Heart left ventricle (tissue), 16 donors: Measurements from ENCODE around the gene RFX4. TPM values are rescaled to one million over a fixed set of nuclear protein-coding genes. Genes with fewer than 3 reads are reported as not detected.

ENCODE experiments used
- ATAC-seq, 4 donors: fragments of 200-7000 bp; cut with Tn5 transposase; one replicate each; pipeline ENCODE4 v1.9.1; 2020 to 2022; ENCODE audit warnings: moderate library complexity in 4 of 4, mild to moderate bottlenecking in 3 of 4, moderate number of reproducible peaks in 1 of 4
- DNase-seq, 5 donors: peaks; one replicate each; pipeline ENCODE4 v3.0.0-alpha.2; 2020
- H3K27ac ChIP-seq, 12 donors: fragments of 200-600 bp; sonication (generic) in 4 of 12; one replicate each; pipeline versions ENCODE4 v1.5.0 to v1.8.0; 2016 to 2022; ENCODE audit warnings: mild to moderate bottlenecking in 2 of 12
- H3K27me3 ChIP-seq, 9 donors: fragments of 200-600 bp; sonication (generic) in 2 of 9; one replicate each; pipeline versions ENCODE4 v1.5.1 to v1.8.0; 2016 to 2022; ENCODE audit warnings: mild to moderate bottlenecking in 3 of 9
- H3K36me3 ChIP-seq, 9 donors: fragments of 200-600 bp; sonication (generic) in 2 of 9; one replicate each; pipeline versions ENCODE4 v1.5.0 to v1.8.0; 2018 to 2022; ENCODE audit warnings: mild to moderate bottlenecking in 2 of 9
- H3K4me1 ChIP-seq, 12 donors: fragments of 200-600 bp; sonication (generic) in 4 of 12; one replicate each; pipeline versions ENCODE4 v1.5.0 to v1.8.0; 2016 to 2022; ENCODE audit warnings: mild to moderate bottlenecking in 3 of 12
- H3K4me3 ChIP-seq, 12 donors: fragments of 200-600 bp; sonication (generic) in 4 of 12; one replicate each; pipeline versions ENCODE4 v1.5.0 to v1.8.0; 2017 to 2022; ENCODE audit warnings: mild to moderate bottlenecking in 9 of 12, moderate library complexity in 4 of 12
- H3K9me3 ChIP-seq, 12 donors: fragments of 200-600 bp; sonication (generic) in 4 of 12; one replicate each; pipeline versions ENCODE4 v1.5.0 to v1.8.0; 2016 to 2022; ENCODE audit warnings: mild to moderate bottlenecking in 1 of 12
- POLR2A ChIP-seq, 2 donors: fragments of 450-650 bp; IDR thresholded peaks; one replicate each; pipeline ENCODE4 v1.6.1; 2017; ENCODE audit warnings: antibody characterized with exemption in 2 of 2, mild to moderate bottlenecking in 2 of 2, moderate library complexity in 2 of 2
- WGBS, 4 donors: extraction: QIAGEN DNeasy Blood & Tissue Kit in 2 of 4; methylation state at CpG; one replicate each; pipeline versions ENCODE4 v1.1.5 to v1.1.7; 2013 to 2018; 5-methylcytosine and 5-hydroxymethylcytosine counted together
- intact Hi-C, 10 donors: fragments of 100-400 bp; cut with DNase I; formaldehyde crosslinking; loops; one replicate each; pipeline versions ENCODE4 v1.11.1 to v1.14.2; 2022
- polyA plus RNA-seq, 2 donors: library from polyadenylated mRNA; stranded (reverse); fragments of 200-250 nt; gene quantifications; one replicate each; pipeline ENCODE4 v1.2.3, GENCODE V29; 2013
- total RNA-seq, 9 donors: library from RNA; depleted of rRNA in 2 of 9; stranded (reverse); fragments of >200 nt in 2 of 9; fragmentation: NEBNext Ultra II Directional in 3 of 9; extraction: Animal tissue kit (Norgen Biotek cat#: 25700) in 3 of 9; gene quantifications; one replicate each; pipeline versions ENCODE4 v1.1.0 to v1.2.4, GENCODE V29; 2016 to 2023
- TF ChIP-seq, protein P1 (sequence below), 12 donors: fragments of 200-600 bp; sonication (generic) in 4 of 12; IDR thresholded peaks; one replicate each; pipeline versions ENCODE4 v1.5.0 to v1.8.0; 2018 to 2022; ENCODE audit warnings: antibody characterized with exemption in 12 of 12, mild to moderate bottlenecking in 5 of 12
- donor health status: ischemic (EF 13 %, LVEDD 7.1; RV severe dilation, severe dysfunction).
- donor health status: healthy with polysubstance abuse.
- donor health status: DM: no; HTN: yes; CAD: no.
- donor health status: DM: no; HTN: no; CAD: no.
- donor health status: ischemic (EF 25% LVEDD 6.9; RV normal size, moderate dysfunction).
- donor health status: ischemic (EF 25% LVEDD 5.7; RV mildly dilated, moderate dysfunction).
- donor health status: healthy.
- donor health status: DM: yes; HTN: yes; CAD: no.
- donor health status: ischemic (EF 35%, LVEDD 5.7; RV mildly dilated, moderate dysfunction).
- donor health status: nonischemic (EF 11% LVEDD 7.7; RV severe dilation, severe dysfunction).
- donor health status: DM: yes; HTN: yes; CAD: no.
- donor health status: PGD.
- donor health status: ischemic (EF 29% LVEDD 5.4; RV normal size, mild dysfunction).
- donor health status: nonischemic (EF 23%, LVEDD 6.1; RV moderate dilation, normal function).

The RFX4 gene
- total and polyA plus RNA-seq, 11 donors, result 0.09 TPM; not detected in 9

DNA sequence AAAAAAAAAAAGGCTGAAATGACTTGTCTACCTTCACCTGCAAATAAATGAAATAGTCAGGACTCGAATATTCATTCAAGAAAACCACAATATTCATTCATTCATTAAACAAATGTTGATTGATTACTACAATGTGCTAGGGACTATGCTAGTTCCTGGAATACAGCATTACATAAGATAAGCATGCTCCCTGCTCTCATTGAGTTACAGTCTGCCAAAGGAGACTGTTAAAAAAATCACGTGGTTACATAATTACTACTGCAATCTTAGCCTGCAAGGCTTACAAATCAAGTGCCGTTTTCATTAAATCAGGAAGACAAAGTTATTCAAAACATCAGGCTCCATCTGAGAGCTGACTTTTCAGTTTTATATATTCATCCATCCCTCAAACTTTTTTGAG, 121.3 kb downstream of the RFX4 start:
- Histone ChIP-seq H3K36me3 (no peaks in the 10 kb centered on the region), H3K4me1 (peaks cover 0 to 5% (median 0%) of the 10 kb centered on the region in 12 donors), H3K27ac (no peak overlapping the region), H3K9me3 (peaks cover 0 to 22% (median 3%) of the 10 kb centered on the region in 12 donors), H3K4me3 (no peak overlapping the region), H3K27me3 (no peaks in the 10 kb centered on the region)
- TF ChIP-seq, protein P1, sequence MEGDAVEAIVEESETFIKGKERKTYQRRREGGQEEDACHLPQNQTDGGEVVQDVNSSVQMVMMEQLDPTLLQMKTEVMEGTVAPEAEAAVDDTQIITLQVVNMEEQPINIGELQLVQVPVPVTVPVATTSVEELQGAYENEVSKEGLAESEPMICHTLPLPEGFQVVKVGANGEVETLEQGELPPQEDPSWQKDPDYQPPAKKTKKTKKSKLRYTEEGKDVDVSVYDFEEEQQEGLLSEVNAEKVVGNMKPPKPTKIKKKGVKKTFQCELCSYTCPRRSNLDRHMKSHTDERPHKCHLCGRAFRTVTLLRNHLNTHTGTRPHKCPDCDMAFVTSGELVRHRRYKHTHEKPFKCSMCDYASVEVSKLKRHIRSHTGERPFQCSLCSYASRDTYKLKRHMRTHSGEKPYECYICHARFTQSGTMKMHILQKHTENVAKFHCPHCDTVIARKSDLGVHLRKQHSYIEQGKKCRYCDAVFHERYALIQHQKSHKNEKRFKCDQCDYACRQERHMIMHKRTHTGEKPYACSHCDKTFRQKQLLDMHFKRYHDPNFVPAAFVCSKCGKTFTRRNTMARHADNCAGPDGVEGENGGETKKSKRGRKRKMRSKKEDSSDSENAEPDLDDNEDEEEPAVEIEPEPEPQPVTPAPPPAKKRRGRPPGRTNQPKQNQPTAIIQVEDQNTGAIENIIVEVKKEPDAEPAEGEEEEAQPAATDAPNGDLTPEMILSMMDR (IDR thresholded peaks at IDR 0.05), result no peak
- TF ChIP-seq POLR2A (IDR thresholded peaks at IDR 0.05), result no peak
- WGBS, 4 donors, result 29 to 33% (median 31%) methylated on average over 3 of the region's 3 CpGs
- DNase-seq, result no peak
- peak in 3 of 4 donors; percentile 62 to 69 (median 64) for ATAC-seq
- intact Hi-C loops, result no loop called here

- Histone ChIP-seq H3K27ac (no peak overlapping the region), H3K9me3 (peaks cover 0 to 16% (median 2%) of the 10 kb centered on the region in 12 donors), H3K36me3 (no peaks in the 10 kb centered on the region), H3K4me1 (peaks cover 0 to 5% (median 0%) of the 10 kb centered on the region in 12 donors), H3K4me3 (no peak overlapping the region), H3K27me3 (peaks cover 0 to 11% (median 0%) of the 10 kb centered on the region in 9 donors)
- intact Hi-C loops, result no loop called here
- no peak for TF ChIP-seq POLR2A (IDR thresholded peaks at IDR 0.05)
- TF ChIP-seq, protein P1 (IDR thresholded peaks at IDR 0.05), result no peak
- no peak for ATAC-seq
- 90 to 92% (median 91%) methylated on average over 5 of the region's 5 CpGs for WGBS, 4 donors
- no peak for DNase-seq
These were observed 123.2 kb downstream of the RFX4 start for GRCh38 chr12:106705971-106706370.

DNA sequence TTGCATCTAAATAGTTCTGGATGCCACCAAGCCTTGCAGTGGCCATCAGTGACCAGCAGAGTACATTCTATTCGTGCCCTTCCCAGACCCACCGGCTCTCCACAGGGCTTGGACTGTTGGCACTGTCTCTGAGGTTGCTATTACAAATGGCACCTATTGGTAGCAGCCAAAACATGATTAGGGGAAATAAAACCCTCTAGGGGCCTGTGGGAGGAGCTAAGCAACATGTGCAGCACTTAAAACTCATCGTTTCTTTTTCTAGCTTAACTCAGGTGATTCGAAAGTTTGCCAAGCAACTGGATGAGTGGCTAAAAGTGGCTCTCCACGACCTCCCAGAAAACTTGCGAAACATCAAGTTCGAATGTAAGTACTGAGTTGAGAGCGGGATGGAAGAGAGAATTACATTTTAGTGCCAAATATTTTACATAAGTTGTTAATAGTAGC, 126.3 kb downstream of the RFX4 start:
- H3K4me3 ChIP-seq, result no peak overlapping the region
- TF ChIP-seq, protein P1 (IDR thresholded peaks at IDR 0.05), result no peak
- no peak for TF ChIP-seq POLR2A (IDR thresholded peaks at IDR 0.05)
- H3K4me1 ChIP-seq, result peaks cover 0 to 4% (median 0%) of the 10 kb centered on the region in 12 donors
- 76 to 83% (median 81%) methylated on average over 8 of the region's 8 CpGs for WGBS, 4 donors
- ATAC-seq, result no peak
- no peaks in the 10 kb centered on the region for H3K9me3 ChIP-seq
- no peak overlapping the region for H3K27ac ChIP-seq
- DNase-seq, result no peak
- intact Hi-C loops, result no loop called here
- no peaks in the 10 kb centered on the region for H3K36me3 ChIP-seq
- H3K27me3 ChIP-seq, result peaks cover 0 to 16% (median 0%) of the 10 kb centered on the region in 9 donors

DNA sequence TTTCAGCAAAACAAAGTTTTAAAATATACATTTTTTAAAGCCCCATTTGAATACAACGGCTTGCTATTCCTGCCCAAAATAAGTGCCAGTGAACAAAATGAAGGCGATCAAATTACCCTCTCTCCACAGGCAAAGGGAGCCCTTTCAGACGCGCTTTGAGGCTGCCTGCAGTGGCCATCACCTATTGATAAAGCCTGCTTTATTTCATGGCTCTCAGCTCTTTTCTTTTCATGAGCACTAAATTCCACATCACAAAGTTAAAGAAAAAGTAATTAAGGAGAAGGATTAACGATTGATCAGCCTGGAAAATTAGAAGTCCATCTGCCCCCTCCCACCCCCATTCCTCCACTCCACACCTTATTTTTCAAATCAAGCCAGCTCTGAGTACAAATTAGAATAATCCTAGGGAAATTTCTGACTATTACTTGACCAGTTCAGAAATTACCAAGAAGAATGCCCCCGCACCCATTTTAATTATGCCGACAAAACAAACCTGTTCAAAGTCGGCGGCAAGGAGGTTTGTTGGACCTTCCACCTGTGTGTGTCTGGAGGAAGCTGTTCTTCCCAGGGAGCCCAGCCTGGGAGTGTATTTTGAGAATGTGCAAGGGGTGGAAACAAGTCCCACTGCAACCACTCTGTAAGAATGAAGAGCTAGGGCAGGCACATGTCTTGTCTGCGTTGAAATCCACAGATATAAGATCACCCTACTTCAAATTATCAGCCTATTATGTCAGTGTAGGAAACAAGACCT, 127.5 kb downstream of the RFX4 start:
- no peaks in the 10 kb centered on the region for H3K36me3 ChIP-seq
- ATAC-seq, result no peak
- H3K27me3 ChIP-seq, result peaks cover 0 to 16% (median 0%) of the 10 kb centered on the region in 9 donors
- H3K4me1 ChIP-seq, result peaks cover 0 to 2% (median 0%) of the 10 kb centered on the region in 12 donors
- 64 to 69% (median 65%) methylated on average over 10 of the region's 10 CpGs for WGBS, 4 donors
- TF ChIP-seq, protein P1 (IDR thresholded peaks at IDR 0.05), result no peak
- TF ChIP-seq POLR2A (IDR thresholded peaks at IDR 0.05), result no peak
- H3K27ac ChIP-seq, result no peak overlapping the region
- intact Hi-C loops, result no loop called here
- no peaks in the 10 kb centered on the region for H3K9me3 ChIP-seq
- DNase-seq, result no peak
- H3K4me3 ChIP-seq, result no peak overlapping the region
